ENCODE data around the gene DMTF1.

- TF ChIP-seq EP300 (IDR thresholded peaks at IDR 0.05) = no peak
- TF ChIP-seq, protein P1, sequence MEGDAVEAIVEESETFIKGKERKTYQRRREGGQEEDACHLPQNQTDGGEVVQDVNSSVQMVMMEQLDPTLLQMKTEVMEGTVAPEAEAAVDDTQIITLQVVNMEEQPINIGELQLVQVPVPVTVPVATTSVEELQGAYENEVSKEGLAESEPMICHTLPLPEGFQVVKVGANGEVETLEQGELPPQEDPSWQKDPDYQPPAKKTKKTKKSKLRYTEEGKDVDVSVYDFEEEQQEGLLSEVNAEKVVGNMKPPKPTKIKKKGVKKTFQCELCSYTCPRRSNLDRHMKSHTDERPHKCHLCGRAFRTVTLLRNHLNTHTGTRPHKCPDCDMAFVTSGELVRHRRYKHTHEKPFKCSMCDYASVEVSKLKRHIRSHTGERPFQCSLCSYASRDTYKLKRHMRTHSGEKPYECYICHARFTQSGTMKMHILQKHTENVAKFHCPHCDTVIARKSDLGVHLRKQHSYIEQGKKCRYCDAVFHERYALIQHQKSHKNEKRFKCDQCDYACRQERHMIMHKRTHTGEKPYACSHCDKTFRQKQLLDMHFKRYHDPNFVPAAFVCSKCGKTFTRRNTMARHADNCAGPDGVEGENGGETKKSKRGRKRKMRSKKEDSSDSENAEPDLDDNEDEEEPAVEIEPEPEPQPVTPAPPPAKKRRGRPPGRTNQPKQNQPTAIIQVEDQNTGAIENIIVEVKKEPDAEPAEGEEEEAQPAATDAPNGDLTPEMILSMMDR (IDR thresholded peaks at IDR 0.05) = no peak
- TF ChIP-seq POLR2A (IDR thresholded peaks at IDR 0.05) = no peak
These were observed 41.7 kb downstream of the DMTF1 start for GRCh38 chr7:87193912-87194311.
